SW480 (cell line): ENCODE measurements around the gene KRTAP12-4.
"Not testable (repeated sequence)": the region's sequence is repeated elsewhere in the genome, so short reads cannot be mapped to it uniquely, and the experiment has no call there.

Source experiments
- DNase-seq: peaks from one replicate; pipeline ENCODE4 v3.0.0-alpha.2; 2016; ENCODE audit warnings: low spot score

KRTAP12-4 gene

DNA sequence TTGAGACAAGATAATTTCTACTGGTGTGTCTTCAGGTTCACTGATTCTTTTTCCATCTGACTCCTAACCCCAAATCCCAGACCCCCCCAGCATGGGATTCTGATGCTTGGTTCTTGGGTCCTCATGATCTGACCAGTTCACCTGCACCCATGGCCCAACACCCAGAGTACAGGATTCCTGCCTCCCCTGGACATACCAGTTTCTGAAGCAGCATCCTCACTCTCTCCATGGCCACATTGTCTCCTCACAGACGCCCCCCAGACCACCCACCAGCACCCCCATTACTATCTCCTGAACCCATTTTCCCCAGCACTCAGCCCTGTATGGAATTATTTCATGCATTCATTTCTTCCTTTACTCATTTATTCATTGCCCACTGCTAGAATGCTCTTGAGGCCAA, 2.4 kb upstream of the KRTAP12-4 start:
- no peak for DNase-seq

DNA sequence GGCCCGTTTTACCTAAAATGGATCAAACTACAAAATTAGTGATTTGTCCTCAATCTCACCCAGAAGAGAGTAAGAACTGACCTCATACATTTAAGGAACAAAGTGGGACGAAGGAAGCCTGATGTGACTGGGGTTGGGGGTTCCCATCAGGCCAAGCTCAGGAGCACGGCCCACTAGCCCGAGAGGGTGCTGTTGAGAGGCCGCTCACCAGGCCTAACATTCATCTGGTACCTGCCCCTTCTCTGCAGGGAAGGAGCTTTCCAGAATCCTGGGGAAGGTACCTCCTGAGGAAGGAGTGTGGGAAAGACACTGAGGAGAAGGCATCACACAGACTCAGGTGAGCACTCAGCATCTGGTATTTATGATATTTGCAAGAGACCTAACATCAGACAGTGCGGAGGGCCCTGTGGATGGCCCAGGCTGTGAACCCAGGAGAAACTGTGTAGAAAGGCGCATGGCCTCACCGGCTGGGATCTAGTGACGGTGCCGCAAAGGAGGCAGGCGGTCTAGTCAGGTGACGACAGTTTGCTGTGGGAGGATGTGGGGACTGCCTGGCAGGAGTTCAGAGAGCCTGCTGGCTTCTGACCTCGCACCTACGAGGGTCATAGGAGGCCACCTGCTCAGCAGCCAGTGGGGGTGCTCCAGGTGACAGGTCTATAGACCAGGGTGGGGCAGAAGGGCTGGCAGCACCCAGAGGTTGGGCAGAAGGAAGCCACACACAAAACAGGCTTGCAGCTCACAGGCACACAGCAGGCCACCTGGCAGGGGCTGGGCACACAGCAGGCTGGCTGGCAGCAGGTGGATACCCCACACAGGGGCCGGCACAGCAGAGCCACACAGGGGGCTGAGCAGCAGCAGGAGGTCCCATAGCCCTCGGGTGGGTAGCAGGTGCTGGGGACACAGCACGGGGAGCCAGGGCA, 543 bp downstream of the KRTAP12-4 start:
- no peak for DNase-seq

DNA sequence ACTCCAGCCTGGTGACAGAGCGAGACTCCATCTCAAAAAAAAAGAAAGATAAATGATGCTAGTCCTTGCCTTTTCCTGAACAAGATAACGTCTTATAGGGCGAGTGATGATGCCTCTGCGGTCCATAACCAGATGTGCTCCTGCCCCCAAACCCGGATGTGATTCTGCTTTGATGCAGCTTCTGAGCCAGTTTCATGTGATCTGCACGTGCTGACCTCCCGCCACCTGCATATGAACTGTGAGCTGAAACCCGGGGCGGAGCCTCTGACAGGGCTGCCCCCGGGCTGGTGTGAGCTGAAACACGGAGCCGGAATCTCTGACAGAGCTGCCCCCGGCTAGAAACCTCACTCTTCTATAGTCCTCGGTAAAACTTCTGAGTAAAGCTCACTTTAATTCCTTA, 1.3 kb downstream of the KRTAP12-4 start:
- DNase-seq, result no peak

DNA sequence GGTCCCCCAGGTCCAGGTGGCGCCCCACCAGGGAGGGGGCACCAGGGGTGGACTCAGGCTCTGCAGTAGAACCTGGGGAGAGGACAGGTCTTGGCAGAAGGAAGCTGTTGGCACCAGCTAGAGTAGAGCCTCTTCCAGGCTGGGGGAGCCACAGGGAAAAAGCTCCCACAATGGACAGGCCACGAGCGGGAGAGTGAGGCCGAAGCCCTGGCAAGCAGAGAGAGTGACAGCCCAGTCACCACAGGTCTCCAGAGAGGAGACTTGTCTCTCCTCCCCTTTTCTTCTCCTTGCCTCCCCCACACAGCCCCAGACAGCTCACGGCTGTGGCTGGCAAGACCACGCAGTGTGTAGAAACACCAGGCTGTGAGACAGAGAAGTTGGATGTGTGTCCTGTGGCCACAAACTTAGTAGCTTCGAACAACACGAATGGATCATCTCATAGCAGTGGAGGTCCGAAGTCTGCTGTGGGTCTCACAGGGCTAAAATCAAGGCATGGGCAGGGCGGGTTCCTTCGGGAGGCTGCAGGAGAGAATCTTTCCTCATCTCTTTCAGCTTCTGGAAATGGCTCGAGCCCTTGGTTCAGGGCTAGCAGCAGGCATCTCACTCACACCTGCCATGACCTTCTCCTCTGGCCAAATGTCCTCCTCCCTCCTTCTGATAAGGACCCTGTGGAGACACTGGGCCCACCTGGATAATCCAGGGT, 3.3 kb downstream of the KRTAP12-4 start:
- DNase-seq, result no peak

DNA sequence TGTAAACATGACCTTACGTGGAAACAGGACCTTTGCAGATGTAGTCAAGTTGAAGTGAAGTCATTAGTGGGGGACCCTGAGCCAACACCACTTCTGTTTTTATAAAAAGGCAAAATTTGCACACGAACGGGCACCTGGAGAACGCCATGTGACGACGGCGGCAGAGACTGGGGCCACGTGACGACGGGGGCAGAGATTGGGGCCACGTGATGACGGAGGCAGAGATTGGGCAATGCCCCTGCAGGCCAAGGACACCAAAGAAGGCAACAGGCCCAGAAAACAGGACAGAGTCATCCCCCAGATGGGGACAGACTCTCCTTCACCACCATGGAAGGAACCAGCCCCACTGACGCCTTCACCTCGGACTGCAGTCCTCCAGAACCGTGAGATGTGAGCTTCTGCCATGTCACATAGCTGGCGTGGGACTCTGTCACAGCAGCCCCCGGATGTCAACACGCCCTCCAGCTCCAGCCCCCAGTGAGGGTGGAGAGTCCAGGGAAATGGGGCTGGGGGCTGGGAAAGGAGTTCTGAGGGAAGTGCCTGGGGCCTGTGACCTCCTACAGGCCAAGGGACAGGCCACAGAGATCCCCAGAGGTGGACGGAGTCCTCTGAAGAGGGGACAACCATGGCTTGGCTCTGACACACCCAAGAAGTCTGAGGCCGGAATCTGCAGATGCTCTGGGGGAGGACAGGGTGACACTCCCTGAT, 4.0 kb downstream of the KRTAP12-4 start:
- DNase-seq, result no peak

DNA sequence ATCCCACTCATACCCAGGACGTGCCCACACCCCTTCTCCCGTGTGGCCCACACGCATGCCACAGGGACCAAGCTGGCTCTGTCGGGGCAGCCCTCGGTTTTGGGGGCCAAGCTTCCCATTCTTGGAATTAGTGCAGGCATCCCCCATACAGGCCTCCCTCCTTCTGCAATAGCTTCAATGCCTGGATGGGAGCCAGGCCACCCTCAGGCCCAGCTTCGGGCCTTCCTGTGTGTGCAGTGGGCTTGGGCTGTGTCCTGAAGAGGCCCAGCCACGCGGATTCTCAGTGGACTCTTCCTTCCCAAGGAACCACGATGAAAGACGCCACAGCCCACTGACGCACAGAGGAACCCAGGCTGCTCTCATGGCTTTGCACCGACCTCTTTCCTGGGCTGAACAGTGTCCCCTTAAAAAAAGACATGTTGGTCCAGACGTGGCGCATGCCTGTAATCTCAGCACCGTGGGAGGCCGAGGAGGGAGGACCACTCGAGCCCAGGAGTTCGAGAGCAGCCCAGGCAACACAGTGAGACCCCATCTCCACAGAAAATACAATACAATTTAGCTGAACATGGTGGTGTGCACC, 4.8 kb downstream of the KRTAP12-4 start:
- no peak for DNase-seq

DNA sequence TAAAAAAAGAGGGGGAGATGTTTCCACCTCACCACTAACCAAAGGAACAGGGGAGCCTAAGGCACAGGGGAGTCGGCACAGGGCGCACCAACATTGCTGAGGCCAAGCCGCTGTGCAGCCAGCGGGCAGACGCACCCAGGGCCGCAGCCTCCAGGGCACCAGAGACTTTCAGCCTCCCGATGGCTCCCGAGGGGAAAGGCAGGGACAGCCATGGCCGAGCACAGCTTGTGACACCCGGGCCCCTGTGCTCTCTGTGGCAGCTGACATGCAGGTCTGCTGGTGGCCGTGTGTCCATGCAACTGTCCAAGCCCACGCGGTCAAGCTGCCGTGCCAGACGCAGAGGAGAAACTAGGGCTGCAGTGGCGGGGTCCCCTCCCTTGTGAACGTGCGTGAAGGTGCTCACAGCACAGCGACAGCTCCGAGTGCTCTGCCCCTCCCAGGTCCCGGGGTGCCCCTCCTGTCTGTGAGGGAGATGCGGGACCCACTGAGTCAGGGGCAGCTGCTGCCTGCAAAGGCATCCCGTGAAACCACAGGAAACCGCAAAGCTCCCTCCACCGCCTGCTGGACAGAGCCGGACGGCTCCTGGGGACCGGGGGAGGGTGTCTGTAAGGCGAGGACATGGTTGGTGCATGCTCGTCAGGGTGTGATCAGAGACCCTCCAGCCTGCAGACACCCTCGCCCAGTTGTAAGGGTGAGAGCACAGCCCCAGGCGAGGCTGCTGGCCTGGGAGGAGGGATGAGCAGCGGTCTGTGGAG, 5.7 kb downstream of the KRTAP12-4 start:
- no peak for DNase-seq

DNA sequence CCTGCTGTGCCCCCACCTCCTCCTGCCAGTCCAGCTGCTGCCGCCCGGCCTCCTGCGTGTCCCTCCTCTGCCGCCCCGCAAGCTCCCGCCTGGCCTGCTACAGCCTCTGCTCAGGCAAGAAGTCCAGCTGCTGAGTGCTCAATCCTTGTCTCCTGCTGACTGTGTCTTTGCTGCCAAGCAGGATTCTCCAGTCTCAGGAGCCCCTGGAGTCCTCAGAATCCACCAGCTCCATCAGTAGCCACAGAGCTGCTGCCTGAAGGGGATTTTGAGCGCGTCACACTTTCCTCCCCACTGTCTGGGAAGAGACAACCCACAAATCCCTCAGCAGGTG, 7.3 kb downstream of the KRTAP12-4 start:
- DNase-seq, result no peak

DNA sequence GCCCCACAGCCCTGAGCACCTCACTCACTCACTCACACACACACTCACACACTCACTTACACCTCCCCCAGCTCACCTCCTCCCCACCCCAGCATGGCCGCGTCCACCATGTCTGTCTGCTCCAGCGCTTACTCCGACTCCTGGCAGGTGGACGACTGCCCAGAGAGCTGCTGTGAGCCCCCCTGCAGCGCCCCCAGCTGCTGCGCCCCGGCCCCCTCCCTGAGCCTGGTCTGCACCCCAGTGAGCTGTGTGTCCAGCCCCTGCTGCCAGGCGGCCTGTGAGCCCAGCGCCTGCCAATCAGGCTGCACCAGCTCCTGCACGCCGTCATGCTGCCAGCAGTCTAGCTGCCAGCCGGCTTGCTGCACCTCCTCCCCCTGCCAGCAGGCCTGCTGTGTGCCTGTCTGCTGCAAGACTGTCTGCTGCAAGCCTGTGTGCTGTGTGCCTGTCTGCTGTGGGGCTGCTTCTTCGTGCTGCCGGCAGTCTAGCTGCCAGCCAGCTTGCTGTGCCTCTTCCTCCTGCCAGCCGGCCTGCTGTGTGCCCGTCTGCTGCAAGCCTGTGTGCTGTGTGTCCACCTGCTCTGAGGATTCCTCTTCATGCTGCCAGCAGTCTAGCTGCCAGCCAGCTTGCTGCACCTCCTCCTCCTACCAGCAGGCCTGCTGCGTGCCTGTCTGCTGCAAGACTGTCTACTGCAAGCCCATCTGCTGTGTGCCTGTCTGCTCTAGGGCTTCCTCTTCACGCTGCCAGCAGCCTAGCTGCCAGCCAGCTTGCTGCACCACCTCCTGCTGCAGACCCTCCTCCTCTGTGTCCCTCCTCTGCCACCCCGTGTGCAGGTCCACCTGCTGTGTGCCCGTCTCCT, 7.9 kb downstream of the KRTAP12-4 start, which contains the start of gene KRTAP10-11:
Gene KRTAP10-11, plus strand, starts transcription at position 49 of the 856 bp plus-strand sequence. Its CDS starts 45 bp downstream, at position 94.
- not testable (repeated sequence) for DNase-seq

DNA sequence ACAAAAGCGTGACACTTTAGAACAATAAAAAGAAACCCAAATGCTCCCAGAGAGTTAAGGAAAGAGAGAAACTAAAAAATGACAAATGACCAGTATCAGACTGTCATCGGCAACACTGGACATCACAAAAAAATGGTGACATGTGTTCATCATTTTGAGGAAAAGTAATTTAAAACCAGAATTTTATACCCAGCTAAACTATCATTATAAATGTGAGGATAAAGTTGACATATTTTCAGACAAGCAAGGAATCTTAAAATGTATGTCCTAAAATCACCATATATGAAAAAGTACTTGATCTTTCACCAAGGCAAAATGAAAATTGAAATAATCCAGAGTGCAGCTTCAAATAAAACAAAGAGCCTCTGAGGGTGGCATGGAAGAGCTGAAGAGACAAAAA, 9.6 kb downstream of the KRTAP12-4 start:
- no peak for DNase-seq

DNA sequence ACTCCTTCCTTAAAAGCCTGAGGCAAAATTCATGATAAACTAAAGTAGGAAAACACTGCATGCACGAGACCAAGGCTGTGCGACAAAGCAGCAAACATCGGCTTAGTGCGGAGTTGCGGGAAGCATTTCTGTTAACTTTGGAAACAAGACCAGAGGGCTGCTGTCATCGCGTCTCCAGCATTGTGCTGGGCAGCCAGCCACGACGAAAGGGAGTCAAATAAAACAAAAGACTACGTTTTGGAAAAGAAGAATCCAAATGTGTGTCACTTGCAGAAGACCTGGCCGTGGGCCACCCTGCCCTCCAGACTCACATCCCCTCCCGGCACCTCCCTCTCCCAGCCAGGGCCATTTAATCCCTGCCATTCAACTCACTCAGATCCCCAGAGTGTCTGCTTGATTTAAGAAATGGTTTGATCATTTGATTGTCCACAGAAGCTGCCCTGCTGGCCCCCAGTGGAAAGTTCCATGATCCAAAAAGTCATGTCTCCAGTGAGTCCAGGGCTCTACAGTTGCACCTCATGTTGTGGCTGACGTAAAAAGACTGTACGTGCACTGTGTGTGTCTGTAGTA, 10.6 kb downstream of the KRTAP12-4 start:
- DNase-seq, result no peak

DNA sequence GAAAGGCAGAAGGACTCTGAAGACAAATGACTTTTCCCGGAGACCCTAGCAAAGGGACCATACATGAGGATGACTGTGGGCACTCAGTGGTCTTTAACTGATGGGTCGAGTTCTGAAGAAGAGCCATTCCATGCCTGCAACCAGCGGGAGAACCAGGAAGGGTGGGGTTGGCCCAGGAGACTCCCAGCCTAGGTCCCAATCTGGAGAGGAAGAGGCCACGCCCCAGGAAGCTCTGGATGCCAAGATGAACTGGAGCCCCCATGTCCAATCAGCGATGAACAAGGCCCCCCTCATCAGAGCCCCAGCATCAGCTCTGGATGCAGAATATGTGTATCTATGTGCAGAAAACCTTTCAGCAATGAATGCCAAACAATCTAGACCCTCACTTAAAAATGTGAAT, 13.7 kb downstream of the KRTAP12-4 start:
- DNase-seq, result no peak

DNA sequence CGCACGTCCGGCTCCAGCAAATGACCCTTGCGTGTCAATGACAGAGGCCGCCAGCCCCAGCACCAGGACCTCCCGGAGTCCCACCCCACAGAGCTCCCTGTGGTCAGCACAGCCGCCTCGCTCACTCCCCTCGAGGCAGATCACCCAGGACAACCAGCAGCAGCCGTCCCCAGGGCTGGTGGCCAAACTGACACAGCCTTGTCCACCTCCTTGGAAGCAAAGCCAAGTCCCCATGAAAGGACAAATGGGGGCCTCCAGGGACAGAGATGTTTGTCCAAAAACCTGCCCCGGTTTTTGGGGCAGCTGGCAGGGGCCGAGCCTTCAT, 15.2 kb downstream of the KRTAP12-4 start:
- DNase-seq, result no peak

DNA sequence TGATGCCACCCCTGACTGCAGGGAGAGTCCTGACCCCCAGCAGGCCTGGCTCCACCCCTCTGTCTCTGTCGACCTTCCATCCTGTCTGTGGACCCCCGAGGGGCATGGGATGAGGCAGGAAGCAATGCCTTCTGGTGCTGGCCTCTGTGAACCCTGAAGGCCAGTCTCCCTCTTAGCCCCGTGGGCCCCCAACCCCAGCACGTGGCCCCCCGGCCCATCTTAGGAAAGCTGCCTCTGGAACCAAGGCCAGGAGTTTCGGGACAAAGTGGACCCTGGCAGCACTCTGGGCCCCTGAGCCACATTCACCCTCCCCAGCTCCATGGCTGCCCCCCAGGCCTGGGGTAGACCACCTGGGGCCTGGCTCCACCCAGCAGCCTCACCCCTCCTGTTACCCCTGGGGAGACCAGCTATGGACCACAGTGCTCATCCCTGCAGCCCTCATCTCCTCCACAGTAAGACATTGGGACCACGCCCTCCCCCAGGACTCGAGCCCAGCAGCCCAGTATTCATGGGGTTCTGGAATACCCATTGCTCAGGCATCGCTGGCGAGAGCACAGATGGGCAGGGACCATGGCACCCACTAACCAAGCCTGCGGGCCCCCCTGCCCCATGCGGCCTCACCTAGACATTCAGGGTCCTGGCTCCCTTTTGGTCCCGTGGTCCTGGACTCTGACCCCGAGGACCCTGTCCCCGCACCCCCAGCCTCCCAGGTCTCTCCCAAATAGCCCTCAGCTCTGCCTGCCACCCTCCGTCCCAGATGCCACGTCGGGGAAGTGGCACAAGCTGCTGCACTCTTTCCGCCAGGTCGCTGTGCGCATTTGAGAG, 15.7 kb downstream of the KRTAP12-4 start:
- not testable (repeated sequence) for DNase-seq

DNA sequence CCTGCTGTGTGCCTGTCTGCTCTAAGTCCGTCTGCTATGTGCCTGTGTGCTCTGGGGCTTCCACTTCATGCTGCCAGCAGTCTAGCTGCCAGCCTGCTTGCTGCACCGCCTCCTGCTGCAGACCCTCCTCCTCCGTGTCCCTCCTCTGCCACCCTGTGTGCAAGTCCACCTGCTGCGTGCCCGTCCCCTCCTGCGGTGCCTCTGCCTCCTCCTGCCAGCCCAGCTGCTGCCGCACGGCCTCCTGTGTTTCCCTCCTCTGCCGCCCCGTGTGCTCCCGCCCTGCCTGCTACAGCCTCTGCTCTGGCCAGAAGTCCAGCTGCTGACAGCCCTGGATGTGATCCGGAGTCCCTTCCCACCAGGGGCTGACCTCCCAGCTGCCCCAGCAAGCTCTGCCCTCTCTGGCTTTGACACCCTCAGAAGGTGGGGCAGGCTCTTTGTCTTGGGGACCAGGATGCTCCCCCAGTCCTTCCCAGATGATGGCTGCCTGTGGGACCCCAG, 16.6 kb downstream of the KRTAP12-4 start:
- DNase-seq, result not testable (repeated sequence)

DNA sequence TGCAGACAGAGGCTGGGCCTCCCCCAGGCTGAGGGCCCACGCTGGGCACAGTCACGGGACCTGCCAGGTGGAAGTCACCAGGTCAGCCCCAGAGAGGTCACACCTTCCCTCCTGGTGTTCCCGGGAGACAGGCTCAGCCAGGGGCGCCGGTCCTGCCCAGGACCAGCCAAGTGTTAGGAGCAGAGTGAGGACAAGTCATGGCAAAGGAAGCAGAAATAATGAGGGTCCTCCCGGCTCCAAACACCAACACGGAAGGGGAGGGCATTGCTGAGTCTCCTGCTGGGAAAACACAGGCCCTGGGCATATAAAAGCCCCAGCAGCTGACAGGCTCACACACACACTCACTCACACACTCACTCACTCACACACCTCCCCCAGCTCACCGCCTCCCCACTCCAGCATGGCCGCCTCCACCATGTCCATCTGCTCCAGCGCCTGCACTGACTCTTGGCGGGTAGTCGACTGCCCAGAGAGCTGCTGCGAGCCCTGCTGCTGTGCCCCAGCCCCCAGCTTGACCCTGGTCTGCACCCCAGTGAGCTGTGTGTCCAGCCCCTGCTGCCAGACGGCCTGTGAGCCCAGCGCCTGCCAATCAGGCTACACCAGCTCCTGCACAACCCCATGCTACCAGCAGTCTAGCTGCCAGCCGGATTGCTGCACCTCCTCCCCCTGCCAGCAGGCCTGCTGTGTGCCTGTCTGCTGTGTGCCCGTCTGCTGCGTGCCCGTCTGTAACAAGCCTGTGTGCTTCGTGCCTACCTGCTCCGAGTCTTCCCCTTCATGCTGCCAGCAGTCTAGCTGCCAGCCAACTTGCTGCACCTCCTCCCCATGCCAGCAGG, 17.2 kb downstream of the KRTAP12-4 start, which contains the start of gene KRTAP10-10:
Gene KRTAP10-10, plus strand, starts transcription at position 339 of the 833 bp plus-strand sequence. Its CDS starts 62 bp downstream, at position 401.
- no peak for DNase-seq

DNA sequence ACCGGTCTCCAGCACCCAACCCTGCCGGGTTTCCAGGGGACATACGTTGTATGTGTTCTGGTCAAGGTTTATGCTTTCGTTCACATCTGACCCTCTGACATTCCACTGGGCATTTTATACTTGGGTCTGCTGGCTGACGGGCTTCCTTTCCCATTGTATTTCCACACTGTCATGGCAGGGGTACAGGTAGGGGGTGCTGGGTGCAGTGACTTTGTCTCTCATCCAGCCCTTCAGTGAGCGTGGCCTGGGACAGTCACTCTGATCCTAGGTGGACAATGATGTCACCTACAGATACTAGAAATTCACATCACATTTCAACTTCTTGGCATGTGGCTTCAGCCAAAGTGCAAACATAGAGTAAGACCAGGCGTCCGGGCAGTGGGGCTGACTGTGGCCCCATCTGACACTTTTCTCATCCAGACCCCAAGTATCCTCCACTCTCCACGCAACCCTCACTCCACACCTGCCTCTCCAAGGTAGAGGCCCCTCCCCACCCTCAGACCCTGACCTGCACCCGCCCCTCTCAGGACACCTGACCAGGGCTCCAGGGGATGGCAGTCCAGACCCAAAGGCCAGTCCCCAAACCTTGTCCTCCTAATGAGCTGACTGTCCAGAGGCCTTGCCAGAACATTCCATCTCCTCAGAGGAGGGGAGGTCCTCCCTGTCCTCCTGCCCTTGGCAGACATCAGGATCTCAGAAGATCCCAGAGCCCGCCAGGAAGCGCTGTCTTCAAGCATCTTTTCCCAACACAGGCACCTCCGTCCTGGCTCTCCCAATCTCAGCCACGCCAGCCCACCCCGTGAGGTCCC, 18.0 kb downstream of the KRTAP12-4 start:
- DNase-seq, result no peak
